Limb (tissue), 2 donors: ENCODE measurements around the gene CENPA.

ENCODE experiments used
- DNase-seq, 2 donors: peaks; one replicate each; pipeline ENCODE4 v3.0.0-alpha.2; 2016; ENCODE audit errors: extremely low spot score in 2 of 2

The CENPA gene

DNA sequence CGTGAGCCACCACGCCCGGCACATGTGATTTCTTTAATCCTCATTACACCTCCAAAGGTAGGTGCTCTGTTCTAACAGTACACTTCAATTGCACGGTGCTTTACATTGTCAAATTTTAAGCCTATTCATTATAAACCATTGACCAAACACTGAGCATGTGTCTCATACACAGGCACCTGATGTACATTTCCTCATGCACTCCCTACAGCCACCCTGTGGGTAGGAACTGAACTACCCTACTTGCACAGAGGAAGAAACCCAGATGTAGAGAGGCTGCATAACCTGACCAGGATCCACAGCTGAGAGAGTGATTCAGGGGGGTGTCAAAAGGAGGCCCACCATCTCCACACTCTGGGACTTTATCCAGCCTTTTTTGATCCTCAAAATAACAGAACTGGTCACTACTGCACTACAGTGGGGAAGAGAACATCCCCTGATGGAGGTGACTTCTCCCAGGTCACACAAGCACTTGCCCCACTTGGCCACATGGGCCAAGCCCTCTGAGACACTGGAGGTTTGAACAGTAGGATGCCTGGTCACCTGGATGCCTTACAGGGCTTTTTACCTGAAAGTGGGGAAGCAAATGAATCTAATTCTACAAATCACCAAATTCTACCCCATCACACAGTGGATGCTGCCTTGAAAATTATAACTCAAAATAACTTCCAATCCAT lies 55.2 kb downstream of the CENPA start:
- no peak for DNase-seq

DNA sequence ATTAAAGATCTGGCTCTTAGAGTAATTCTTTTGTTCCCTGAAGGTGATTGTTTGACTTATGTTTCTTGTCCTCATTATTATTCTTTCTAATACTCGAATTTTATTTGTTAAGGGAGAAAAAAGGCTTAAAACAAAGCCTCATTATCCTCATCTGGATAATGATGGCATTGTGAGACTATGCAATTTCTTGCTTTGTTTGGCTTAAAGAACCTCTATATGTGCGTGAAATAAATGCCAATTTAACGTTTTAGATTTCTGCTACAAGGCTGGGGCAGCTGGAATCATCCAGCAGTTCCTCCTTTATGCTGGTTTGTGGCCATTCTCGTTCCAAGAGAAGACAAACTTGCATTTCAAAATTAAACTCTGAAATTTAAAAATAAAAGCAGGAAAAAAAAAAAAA lies 57.2 kb downstream of the CENPA start:
- no peak for DNase-seq
